Loucy (cell line): ENCODE data around the gene PDE9A.

Experiments used
- EZH2phosphoT487 ChIP-seq: fragments of 200-600 bp; IDR thresholded peaks from 2 replicates; pipeline ENCODE4 v1.6.1; 2018; ENCODE audit warnings: antibody characterized with exemption, mild to moderate bottlenecking, moderate library complexity, borderline replicate concordance
- TF ChIP-seq, protein P1 (sequence below): fragments of 200-600 bp; sonication (generic); conservative IDR thresholded peaks from 2 replicates; pipeline ENCODE4 v1.5.1; 2014; ENCODE audit warnings: mild to moderate bottlenecking, antibody characterized with exemption, low read length

DNA sequence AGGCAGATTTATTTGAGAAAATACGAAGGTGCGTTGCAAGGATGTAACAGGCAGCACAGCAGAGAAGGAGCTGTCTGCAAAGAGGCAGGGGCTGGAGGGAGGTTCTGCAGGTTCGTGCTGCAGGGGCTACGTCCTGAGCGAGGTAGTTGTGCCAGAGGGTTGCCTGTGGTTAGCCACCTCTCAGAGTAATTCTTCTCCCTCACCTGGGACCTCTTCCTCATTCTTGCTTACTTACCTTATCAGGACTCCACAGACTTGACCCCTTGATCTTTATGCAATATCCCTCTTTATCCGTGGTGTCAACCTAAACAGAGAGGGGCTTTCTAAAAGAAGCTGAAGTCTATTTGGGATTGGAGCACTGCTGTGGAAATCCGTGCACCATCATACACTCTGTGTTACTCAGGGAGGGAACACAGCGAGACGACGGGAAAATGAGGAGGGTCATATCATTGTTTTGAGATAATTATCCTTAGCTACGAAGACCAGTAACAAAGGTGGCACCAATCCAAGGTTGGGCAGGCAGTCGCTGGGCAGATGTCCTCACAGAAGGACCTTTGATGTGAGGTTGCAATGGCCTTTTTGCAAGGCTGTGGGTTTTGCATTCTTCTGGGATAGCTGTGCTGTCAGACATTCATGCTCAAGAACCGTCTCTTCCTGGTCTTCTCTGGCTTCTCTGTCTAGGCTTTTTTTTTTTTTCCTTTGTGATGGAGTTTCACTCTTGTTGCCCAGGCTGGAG, 143.1 kb downstream of the PDE9A start:
- TF ChIP-seq, protein P1, sequence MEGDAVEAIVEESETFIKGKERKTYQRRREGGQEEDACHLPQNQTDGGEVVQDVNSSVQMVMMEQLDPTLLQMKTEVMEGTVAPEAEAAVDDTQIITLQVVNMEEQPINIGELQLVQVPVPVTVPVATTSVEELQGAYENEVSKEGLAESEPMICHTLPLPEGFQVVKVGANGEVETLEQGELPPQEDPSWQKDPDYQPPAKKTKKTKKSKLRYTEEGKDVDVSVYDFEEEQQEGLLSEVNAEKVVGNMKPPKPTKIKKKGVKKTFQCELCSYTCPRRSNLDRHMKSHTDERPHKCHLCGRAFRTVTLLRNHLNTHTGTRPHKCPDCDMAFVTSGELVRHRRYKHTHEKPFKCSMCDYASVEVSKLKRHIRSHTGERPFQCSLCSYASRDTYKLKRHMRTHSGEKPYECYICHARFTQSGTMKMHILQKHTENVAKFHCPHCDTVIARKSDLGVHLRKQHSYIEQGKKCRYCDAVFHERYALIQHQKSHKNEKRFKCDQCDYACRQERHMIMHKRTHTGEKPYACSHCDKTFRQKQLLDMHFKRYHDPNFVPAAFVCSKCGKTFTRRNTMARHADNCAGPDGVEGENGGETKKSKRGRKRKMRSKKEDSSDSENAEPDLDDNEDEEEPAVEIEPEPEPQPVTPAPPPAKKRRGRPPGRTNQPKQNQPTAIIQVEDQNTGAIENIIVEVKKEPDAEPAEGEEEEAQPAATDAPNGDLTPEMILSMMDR, result no peak
- no peak for TF ChIP-seq EZH2phosphoT487
